Activated CD4-positive, alpha-beta T cell treated with anti-CD3 and anti-CD28 coated beads for 1 hour (primary cell): ENCODE data around the gene PHLDA3.
"Not testable (repeated sequence)": the region's sequence is repeated elsewhere in the genome, so short reads cannot be mapped to it uniquely, and the experiment has no call there.

Experiments used
- DNase-seq: peaks from one replicate; pipeline ENCODE4 v3.0.0-alpha.2; 2020

The PHLDA3 gene

DNA sequence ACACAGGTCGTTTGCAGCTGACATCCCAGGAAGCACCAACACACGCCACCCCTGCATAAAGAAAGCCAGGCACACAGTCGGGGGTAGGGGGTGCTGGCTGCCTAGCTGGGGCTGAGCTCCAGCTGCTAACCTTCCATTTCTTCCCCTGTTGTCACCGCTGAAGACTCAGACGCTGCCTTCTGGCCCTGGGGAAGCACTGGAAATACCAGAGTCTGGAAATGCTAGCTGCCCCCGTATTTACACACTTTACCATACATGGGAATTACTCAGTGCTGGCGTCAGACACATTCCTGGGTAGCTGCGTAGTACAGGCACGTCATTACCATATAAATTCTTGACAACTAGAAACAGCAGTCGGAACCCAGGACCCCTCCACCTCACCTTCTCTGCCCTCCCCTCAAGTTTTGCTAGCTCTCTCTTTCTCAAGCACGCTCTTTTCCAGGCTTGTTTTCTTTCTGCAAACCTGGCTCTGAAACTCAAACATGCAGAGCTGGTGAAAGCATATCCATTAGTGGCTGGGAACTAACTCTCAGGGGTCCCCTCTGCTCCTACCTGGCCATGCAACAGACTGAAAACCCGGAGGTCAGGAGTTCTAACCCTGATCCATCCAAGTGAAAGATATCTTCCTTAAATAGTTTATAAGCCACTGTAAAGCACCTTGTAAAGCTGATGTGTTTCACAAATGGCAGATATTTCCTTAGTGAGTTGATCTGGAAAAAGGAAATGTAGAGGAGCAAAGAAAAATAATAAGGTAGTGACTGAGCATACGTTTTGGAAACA, 34.6 kb upstream of the PHLDA3 start:
- DNase-seq = no peak

DNA sequence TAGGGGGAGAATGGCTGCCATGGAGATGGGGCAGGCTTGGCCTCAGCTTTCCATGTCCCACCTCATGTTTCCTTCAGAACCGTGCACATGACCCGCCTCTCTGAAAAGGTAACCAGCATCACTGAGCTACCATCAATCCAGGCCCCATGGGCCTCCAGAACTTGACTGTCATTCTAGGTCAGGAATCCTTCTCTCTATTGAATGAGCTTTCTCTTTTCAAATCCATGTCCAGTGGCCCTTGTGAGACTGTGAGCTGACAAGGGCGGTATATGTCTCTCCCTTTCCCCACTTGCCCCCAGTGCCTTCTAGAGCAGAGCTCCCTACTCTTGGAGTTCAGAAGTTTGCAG, 33.5 kb upstream of the PHLDA3 start:
- no peak for DNase-seq

DNA sequence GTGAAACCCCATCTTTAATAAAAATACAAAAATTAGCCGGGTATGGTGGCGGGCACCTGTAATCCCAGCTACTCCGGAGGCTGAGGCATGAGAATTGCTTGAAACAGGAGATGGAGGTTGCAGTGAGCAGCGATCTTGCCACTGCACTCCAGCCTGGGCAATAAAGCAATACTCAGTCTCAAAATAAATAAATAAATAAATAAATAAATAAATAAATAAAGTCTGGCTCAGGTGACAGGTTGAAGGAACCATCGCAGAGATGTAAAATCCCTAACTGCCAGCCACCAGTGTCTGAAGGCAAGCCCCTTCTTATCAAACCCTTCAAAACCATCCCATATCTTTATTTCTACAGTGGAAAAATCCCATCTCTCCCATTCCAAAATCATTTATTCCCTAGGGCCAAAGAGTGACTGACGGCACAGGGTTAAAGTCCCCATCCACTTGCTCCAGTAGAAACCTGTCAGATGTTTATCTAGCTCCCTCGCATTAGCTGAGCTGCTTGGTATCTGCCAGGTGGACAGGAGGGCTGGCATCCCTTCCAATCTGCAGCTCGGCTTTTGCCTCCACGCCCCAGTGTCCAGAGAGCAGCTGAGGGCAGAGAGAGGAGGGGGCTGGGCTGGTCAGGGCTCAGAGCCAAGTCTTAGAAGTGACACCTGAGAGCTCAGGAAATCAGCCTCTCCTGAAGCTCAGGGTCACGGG, 33.0 kb upstream of the PHLDA3 start:
- no peak for DNase-seq

DNA sequence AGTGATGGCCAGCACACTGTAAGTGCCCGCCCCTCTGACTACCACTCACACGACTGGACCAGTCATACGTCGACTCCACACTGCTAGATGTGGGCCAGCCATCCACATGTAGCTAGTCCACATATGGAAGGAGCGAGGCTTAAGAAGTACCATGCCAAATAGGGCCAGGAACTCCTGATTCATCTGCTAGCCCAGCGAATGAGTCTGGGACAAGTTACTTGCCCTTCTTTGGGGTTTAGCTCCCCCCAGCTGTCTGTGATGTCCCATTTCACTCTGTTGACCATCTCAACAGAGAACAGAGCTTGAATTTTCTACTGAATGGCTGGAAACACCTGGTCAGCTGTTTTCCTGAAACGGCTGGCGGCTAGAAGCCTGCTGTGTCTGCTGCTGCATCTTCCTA, 32.2 kb upstream of the PHLDA3 start:
- no peak for DNase-seq

DNA sequence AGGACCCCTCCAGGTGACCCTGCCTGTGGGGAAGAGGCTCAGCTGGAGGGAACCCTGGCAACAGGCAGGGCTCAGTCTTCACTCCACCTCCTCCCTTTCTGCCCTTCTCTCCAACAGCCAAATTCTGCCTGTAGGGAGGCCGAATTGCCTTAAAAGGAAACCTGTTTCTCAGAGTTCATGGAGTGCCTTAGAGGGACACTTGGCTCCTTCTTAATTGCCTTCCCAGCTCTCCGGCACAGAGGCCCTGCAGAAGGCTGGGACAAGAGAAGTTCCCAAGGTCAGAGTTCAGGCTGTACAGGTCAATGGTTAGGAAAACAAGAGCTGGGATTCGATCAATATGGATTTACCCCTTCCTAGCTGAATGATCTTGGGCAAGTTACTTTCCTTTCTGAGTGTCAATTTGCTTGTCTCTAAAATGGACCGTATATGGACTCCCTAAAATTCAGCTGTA, 31.7 kb upstream of the PHLDA3 start:
- DNase-seq = no peak

DNA sequence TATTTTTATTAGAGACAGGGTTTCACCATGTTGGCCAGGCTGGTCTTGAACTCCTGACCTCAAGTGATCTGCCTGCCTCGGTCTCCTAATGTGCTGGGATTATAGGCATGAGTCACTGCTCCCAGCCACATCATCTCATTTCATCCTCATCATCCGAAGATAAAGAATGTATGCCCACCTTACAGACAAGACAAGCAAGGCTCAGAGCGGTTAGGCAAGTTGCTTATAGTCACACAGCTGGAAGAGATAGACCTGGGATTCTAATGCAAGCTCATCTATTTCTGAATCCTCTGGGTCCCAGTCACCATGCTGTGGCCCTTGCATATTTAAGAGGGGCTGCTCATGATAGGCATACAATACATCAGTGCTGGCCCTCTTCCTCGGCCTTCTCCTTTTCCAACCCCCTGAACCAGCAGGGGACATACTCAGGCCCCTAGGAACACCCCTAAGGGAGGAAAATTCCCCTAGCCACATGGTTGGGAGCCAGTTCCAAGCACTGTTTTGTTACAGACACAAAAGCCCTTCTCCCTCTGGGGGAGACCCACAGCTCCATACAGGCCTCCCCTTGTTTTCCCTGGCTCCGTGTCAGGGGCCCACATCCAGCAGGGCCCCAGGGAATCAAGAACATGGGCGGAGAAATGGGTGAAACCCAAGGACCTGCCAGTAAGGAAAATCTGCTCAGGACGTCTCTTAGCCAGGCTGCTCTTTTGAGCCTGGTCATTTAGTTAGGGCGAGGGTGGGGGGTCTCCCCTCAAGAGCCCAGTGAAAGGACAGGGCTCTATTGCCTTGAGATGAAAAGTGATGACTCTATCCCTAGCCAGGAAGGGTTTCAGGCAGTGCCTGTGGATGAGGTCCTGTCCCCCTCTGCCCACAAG, 31.0 kb upstream of the PHLDA3 start:
- DNase-seq = no peak

DNA sequence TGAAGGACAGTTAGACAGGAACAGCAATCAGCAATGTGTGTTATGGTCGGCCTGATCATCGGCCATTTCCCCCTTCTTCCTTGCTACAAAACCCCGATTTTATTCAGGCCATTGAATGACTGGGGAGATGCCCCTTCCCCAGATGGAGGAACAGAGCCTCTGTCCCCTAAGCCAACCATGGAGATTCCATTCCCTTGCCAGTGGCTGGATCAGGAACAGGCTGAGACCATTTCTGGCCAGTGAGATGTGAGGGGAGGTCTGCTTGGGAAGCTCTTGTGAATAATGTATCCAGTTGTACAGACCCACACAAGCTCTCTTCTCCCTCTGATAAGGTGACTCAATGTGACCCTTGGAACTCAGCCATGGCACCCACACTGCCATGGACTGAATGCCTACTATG, 30.2 kb upstream of the PHLDA3 start:
- DNase-seq = no peak

DNA sequence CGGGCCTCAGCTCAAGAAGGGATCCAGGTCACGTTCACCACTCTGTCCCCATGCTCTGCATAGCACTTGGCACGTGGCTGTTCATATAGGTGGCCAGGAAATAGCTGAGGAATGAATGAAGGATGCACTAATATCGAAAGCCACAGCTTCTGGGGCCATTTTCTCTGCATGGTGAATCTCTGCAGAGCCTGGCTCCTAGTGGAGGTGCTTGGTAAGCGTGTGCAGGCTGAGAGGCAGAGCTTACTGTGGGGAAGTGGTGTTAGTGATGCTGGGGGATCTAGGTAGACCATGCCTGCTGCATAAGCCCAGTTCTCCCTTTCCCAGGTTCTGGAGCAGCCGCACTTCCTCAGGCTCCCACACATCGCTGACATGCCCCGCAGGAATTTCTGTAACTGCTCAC, 29.6 kb upstream of the PHLDA3 start:
- DNase-seq = no peak

DNA sequence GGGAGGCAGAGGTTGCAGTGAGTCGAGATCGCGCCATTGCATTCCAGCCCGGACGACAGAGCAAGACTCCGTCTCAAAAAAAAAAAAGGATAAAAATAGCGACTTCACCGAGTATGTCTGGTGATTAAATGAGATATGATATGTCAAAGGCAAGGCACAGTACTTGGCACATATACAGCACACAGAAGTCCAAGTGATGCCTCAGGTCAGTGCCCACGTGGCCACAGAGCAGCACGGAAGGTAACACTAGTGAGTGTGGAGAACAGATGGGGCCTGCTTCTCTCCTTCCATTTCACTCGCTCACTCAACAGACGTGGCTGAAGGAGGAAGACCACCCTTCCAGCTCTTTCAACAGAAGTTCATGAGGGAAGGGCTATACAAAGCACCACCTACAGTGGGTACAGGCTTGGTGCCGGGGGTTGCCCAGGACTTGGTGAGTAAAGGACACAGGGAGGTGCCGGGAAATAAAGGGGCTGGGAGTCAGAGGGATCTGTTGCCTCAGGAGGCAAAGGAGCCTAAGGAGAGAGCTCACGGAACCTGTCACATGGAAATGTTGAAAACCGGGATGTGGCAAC, 29.0 kb upstream of the PHLDA3 start:
- DNase-seq = no peak

DNA sequence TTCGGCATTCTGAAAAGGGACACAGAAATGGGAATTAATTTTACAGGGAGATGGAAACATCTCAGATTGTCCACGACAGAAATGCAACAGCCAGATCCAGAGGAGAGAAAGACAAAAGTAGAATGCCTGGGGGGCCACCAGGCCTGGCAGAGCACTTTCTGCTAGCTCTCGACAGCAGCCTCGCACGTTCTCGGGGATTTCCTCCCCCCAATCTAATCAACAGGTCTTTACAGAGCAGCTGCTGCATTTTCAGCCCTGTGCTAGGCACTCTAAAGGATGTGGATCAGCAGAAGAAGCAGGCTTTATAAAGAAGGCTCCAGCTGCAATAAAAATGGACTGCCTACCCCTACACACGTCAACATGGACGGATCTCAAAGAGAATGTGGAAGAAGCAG, 27.3 kb upstream of the PHLDA3 start:
- DNase-seq = no peak

DNA sequence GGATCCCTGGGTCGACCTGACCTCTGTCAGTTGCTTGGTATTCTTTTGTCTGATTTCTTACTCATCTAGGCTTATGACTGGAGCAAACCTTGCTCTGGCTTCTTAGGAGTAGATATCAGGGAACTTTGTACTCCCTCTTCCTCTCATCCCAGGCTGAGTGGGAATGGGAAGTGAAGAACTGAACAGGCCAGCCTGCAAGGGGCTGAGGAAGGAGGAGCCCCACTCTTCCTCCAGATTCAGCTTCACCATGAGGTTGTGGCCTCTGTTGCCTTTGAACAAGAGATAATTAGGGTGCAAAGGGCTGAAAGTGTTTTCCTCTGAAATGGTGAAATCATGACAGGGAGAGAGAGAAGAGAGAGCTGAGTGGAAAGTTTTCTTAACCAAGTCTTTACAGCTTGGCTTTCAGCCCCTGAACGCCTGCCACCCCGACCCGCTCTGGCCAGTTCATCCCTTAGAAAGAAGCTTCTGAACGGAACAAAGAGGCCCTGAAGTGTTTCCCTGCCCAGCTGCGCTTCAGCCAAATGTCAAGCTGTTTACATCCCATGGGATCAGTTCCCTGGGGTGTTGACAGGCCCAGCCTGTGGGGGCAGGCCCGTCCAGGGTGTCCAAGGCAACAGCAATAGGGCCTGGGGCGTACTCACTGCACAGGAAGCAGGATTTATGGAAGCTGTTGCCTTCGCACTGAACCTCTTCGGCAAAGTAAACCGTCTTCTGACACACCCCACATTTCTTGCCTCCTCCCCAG, 26.7 kb upstream of the PHLDA3 start:
- no peak for DNase-seq

DNA sequence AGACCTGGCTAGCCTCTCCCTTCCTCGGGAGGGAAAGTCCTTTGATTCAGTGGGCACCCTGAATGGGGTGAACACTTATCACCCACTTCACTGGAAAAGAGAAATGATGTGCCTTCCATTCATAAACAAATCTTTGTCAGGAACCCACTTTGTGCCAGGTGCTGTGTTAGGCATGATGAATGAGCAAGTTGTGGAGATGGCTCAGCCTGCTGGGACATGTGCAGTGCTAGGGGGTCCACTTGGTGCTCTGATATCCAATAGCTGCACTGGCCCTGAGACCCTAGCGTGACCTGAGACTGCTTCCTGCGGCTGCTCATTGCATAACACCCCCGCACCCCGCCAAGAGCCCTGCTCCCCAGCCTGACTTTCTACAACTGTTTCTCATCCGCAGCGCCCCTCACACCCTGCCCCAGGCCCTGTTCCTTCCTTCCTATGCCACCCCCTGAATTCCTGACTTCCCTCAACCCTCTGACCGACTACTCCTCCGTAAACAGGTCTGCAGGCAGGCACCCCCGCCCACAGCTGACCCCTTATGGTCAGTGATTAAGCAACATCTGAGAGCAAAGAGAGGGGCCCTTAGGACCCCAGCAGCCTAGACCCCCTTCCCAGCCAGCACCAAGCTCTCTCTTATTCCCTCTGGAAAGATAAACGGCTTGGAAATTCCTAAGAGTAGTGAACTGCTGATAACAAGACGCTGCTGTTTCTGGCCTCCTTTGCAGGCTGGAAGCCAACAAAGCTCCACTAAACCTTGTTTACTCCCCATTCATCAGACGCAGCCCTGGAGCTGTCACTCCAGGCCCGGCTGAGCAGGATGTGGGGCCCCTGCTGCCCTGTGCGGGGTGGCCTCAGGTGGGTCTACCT, 25.0 kb upstream of the PHLDA3 start:
- no peak for DNase-seq

DNA sequence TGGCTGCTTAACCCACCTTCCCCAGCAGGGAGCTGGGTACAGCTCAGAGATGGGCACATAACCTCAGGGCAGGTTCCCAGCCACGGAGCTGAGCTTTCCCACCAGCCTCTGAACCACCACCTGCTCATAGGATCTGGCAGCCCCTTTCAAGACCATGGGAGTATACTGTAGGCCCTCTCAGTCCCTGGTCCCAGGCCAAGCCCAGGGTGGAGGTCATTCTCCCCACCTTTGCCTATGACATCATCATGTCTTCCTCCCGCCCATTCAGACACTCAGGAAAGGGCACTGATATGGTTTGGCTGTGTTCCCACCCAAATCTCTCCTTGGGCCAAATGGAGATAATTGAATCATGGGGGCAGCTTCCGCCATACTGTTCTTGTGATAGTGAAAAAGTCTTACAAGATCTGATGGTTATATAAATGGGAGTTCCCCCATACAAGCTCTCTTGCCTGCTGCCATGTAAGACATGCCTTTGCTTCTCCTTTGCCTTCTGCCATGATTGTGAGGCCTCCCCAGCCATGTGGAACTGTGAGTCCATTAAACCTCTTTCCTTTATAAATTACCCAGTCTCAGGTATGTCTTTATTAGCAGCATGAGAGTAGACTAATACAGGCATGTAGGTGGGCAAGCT, 24.2 kb upstream of the PHLDA3 start:
- DNase-seq = not testable (repeated sequence)

DNA sequence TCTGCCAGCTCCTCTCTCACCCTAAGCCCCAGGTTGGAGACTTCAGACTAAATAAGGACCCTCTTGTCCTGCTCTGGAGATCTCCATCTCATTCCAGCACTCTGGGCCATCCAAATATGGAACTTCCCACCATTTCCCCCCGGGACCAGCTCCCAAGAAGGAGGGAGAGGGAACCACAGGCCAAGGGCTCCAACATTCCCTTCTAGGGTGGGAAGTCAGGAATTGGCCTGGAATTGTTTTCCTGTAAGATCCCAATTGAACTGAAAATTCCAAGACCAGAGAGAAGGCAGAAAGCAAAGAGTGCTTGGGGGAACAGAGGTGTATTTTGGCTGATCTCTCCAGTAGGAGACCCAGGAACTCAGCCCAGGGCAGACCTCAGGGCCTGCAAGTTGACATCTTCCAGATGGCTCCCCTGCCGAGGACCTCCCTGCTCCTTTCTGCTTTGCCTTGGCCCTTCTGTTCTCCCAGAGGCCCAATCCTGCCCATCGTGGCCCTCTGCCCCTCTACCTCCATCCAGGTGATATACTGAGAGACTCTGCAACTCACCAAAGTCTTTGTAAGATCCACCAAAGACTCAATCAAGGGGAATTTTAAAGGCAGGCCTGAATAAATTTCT, 23.0 kb upstream of the PHLDA3 start:
- DNase-seq = no peak

DNA sequence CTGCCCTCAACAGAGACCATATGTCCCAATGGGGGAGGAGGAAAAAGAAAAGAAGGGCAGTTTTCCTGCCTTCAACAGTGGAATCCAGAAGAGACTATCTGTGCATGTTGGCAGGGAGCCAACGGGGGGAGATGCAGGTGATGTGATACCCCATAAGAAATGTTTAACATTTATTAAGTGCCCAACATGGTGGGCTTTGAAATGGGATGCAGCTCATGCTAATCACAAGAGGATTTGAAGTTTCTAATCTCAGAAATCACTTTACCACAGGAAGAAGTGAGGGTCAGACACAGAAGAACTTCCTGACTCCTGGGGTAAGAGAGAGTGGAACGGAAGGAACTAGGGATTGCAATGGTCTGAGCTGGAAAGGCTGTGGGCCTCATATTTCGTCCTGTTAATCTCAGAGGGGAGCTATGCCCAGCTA, 21.7 kb upstream of the PHLDA3 start:
- no peak for DNase-seq

DNA sequence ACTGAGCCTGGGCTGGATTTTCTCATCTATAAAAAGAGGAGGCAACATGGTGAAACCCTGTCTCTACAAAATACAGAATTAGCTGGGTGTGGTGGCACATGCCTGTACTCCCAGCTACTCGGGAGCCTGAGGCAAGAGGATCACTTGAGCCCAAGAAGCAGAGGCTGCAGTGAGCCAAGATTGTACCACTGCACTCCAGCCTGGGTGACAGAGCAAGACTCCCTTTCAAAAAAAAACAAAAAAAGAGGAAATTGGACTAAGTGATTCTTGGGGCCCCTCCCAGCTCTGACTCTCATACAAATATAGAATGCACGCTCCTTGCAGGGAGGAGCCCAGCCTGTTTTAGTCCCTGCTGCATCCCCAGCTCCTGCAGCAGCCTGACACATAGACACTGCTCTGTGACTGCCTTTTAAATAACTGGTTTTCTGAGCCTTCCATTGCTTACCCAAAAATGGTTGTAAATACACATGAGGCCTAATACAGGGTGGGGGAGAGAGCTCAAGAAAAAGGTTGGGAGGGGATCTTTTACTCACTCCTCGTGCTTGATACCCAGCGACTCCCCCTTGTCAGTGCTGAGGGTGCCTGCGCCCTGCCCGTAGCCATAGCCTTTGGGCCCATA, 20.8 kb upstream of the PHLDA3 start:
- no peak for DNase-seq

DNA sequence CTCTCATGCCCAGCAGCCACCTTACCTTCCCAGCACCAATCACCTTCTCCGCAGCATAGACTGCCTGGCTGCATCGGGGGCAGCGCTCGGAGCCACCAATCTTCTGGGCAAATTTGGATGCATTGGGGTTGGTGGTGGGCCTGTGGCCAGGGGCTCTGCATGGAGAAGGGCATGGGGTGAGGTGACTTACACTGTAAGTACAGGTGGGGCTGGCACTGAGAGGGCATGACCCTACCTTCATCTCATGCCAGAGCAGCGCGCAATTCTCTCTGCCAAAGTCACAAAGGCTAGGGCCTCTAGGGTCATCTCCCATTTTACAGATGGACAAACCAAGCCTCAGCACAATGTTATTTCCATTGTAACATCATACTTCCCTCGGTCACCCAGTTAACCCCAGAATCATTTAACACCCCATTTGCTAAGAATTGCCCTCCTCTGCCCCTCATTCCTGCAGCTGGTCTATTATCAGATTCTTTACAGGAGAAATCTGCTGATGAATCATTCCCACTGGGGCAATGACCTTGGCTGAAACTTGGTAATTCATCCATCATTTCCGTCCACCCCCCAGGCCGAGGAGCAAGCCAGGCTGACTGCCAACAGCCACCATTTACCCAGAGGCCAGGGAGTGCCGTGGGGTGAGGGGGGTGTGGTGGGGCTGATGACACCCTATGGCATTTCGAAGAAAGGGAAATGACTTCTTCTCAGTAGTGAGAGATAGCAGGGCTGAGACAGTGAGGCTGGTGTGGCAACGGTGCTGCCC, 20.0 kb upstream of the PHLDA3 start:
- no peak for DNase-seq

DNA sequence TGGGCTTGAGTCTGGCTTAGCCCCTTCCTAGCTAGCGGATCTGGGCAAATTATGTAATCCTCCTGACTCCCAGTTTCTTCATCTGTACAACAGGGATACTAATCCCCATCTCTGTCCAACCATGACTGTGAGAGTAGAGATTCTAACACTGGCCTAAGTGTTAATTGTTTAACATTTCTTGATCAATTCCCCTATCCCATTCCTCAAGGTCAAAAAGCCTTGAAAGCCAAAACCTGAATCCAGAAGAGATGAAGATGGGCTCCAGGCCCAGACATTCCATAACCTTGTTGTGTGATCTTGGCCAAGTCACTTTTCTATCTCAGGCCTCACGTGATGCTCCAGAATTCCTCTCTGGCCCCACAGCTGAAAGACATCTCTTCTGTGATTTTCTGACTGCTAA, 18.8 kb upstream of the PHLDA3 start:
- DNase-seq = no peak

DNA sequence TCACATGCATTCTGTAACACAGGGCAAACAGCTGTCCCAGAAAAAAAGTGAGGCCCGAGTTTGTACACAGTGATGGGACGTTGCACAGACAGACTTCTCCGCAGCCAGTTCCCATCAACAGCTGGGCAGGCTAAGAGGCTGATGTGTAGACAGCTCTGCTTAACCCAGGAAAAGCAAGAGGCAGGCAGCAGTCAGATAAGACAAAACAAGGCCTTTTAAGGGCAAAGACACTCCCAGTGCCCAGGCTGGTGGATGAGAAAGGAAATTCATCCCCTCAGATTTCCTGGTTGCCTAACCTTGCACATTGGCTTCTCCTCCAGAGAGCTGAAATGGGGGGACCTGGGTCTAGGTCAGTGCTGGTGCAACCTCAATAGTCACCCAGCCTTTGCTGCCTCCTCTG, 17.2 kb upstream of the PHLDA3 start:
- no peak for DNase-seq
